CD4-positive, alpha-beta T cell treated with Interferon alpha-2 for 1 hour (primary cell): ENCODE measurements around the gene HMBS.
A peak's percentile ranks its signal among the peaks of the same experiment; 100 is the strongest.
"Not testable (repeated sequence)": the region's sequence is repeated elsewhere in the genome, so short reads cannot be mapped to it uniquely, and the experiment has no call there.

Experiments
- DNase-seq, 2 donors: peaks; one replicate each; pipeline ENCODE4 v3.0.0-alpha.2; 2020 to 2022

The HMBS gene

DNA sequence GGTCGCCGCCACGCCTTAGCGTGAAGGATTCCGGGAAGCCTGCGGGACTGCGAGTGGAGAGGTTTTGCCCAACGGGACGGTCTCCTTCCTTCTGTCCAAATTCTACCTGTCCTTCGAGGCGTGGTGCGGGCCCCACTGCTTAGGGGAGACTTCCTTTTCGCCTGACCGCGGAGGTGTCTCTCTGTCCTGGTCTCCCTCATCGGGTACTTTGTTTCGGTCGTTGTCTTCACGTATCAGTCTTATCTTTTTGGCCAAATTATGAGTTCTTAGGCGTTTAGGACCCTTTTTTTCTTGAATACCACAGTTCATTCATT is 37.1 kb downstream of the HMBS start:
- no peak for DNase-seq

DNA sequence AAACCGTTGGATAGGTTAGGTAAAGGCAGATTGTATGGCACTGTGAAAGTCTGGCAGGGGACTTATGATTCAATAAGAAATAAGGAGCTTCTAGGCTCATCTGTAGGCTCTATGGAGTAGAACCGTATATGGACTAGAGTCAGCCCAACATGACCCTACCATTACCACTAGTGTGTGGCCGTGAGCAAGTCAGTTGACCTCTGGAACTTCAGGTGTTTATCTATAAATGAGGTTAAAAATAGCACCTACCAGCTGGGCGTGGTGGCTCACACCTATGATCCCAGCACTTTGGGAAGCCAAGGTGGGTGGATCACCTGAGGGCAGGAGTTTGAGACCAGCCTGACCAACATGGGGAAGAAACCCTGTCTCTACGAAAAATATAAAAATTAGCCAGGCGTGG is 41.1 kb downstream of the HMBS start:
- no peak for DNase-seq

DNA sequence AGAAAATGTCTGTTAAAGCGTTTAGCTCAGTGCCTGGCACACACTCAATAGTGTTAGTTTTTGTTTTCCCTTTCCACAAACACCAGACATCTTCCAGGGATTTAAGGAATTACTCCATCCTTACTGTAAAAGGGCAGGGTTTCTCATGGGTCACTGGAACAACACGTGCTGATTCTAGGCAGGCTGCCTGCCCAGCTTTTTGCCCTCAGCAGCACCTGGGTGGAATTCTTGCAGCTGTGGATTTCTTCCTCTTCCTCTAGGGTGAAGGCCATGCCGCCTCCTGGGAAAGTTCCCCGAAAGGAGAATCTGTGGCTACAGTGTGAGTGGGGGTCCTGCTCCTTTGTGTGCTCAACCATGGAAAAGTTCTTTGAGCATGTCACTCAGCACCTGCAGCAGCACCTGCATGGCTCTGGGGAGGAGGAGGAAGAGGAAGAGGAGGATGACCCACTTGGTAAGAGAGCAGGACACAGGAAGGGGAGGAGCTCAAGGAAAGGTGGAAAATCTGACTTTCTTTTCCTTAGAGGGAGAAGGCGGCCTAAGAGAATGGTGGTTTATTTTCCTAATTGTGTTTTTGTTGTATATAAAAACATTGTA is 42.1 kb downstream of the HMBS start:
- DNase-seq: no peak

DNA sequence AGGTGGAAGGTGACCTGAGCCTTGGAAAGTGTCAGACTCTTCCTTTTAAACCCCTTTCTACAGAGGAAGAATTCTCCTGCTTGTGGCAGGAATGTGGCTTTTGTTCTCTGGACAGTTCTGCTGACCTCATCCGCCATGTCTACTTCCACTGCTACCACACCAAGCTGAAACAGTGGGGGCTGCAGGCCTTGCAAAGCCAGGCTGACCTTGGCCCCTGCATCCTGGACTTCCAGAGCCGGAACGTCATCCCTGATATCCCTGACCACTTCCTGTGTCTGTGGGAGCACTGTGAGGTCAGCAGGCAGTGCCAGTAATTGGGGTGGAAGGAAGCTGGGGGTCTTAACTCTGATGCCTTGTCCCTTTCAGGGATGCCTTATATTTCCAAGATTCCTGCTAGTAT is 46.0 kb downstream of the HMBS start:
- DNase-seq: no peak

DNA sequence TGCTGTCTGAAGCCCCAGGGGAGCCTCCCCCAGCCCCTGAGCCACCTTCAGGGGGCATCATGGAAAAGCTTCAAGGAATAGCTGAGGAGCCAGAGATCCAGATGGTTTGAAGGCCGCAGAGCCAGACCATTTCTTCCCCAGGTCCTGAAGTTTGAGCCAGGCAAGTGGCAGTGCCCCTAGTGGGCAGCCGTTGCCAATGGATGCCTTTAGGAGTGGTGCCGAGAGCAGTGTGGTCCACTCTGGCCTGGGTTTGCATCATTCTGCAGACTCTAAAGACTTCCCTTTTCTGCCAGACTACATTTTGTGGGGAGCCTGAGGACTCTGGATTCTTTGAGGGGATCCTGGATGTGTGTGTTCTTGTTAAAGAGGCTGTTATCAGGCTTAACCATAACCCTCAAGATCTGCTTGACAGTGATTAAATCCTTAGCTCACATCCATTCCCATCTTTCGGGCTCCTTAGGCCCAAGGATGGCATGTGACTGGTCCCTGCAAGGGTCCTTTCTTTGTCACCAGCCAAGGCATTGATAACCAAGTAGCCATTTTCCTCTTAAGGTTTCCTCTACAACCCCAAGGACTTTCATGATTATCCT is 49.8 kb downstream of the HMBS start:
- peak in 1 of 2 donors; percentile 24 for DNase-seq

DNA sequence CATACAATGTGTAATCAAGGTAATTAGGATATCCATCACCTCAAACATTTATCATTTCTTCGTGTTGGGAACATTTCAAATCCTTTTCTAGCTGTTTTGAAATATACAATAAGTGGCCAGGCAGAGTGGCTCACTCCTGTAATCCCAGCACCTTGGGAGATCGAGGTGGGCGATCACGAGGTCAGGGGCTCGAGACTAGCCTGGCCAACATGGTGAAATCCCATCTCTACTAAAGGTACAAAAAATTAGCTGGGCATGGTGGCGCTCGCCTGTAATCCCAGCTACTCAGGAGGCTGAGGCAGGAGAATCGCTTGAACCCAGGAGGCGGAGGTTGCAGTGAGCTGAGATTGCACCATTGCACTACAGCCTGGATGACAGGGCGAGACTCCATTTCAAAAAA is 54.6 kb downstream of the HMBS start:
- DNase-seq: not testable (repeated sequence)
